K562 (cell line): Measurements from ENCODE around the gene TMSB4X. TPM values are rescaled to one million over a fixed set of nuclear protein-coding genes. Genes with fewer than 3 reads are reported as not detected.
A peak's percentile ranks its signal among the peaks of the same experiment; 100 is the strongest.

Source experiments
- CEBPB ChIP-seq: fragments of 450-650 bp; IDR thresholded peaks from 2 replicates; pipeline ENCODE4 v1.6.1; 2016; ENCODE audit warnings: missing genetic modification characterization, missing compliant biosample characterization
- DACH1 ChIP-seq: fragments of 450-650 bp; IDR thresholded peaks from 2 replicates; pipeline ENCODE4 v1.6.1; 2018; ENCODE audit not compliant: partially characterized antibody
- ETV5 ChIP-seq: sonication (generic); formaldehyde crosslinking; IDR thresholded peaks from 2 replicates; pipeline ENCODE4 v1.4.0; 2020; ENCODE audit warnings: low read depth, mild to moderate bottlenecking, missing genetic modification reagents
- FOXK2 ChIP-seq, 2 experiments: fragments of 450-650 bp; IDR thresholded peaks in 1 of 2; conservative IDR thresholded peaks in 1 of 2; 2 replicates each; pipeline ENCODE4 v1.6.1; 2016; ENCODE audit warnings: low read depth in 2 of 2, mild to moderate bottlenecking in 1 of 2
- HCFC1 ChIP-seq: IDR thresholded peaks from 2 replicates; pipeline ENCODE4 v1.6.1; 2012; ENCODE audit warnings: low read depth, low read length, improper control_type of control experiment
- HDAC6 ChIP-seq: IDR thresholded peaks from 2 replicates; pipeline ENCODE4 v1.6.1; 2012; ENCODE audit warnings: low read depth, mild to moderate bottlenecking, control low read depth, inconsistent platforms, low read length, moderate library complexity
- KDM1A ChIP-seq, 2 experiments: fragments of 450-650 bp; IDR thresholded peaks; 2 replicates each; pipeline ENCODE4 v1.6.1; 2016; ENCODE audit warnings: mild to moderate bottlenecking in 2 of 2
- MEIS2 ChIP-seq: fragments of 450-650 bp; IDR thresholded peaks from 2 replicates; pipeline ENCODE4 v1.6.1; 2014; ENCODE audit warnings: mild to moderate bottlenecking; ENCODE audit not compliant: partially characterized antibody
- MIER1 ChIP-seq: fragments of 450-650 bp; IDR thresholded peaks from 2 replicates; pipeline ENCODE4 v1.6.1; 2016; ENCODE audit warnings: antibody characterized with exemption, mild to moderate bottlenecking, low read depth
- NFRKB ChIP-seq: fragments of 450-650 bp; IDR thresholded peaks from 2 replicates; pipeline ENCODE4 v1.6.1; 2016; ENCODE audit warnings: low read depth
- NR4A1 ChIP-seq, 2 experiments: fragments of 250-450 bp in 1 of 2; fragments of 450-650 bp in 1 of 2; sonication (Bioruptor Pico) in 1 of 2; IDR thresholded peaks; 2 replicates each; pipeline versions ENCODE4 v1.4.0 to v1.6.1; 2016 to 2020; ENCODE audit warnings: mild to moderate bottlenecking in 2 of 2, missing compliant biosample characterization in 1 of 2, missing genetic modification characterization in 1 of 2, moderate library complexity in 1 of 2
- POLR2G ChIP-seq: fragments of 200-400 bp; formaldehyde crosslinking; IDR thresholded peaks from 2 replicates; pipeline ENCODE4 v1.6.1; 2017; ENCODE audit warnings: low read depth, mild to moderate bottlenecking, antibody characterized with exemption, low read length, moderate library complexity
- RBM22 ChIP-seq: fragments of 200-400 bp; formaldehyde crosslinking; IDR thresholded peaks from 2 replicates; pipeline ENCODE4 v1.6.1; 2018; ENCODE audit warnings: low read length, low read depth; ENCODE audit not compliant: poor library complexity, severe bottlenecking
- SIN3B ChIP-seq: fragments of 450-650 bp; IDR thresholded peaks from 2 replicates; pipeline ENCODE4 v1.6.1; 2017; ENCODE audit warnings: low read depth, mild to moderate bottlenecking, moderate library complexity
- SPI1 ChIP-seq: IDR thresholded peaks from 2 replicates; pipeline ENCODE4 v1.6.1; 2011; ENCODE audit warnings: low read depth, low read length, control low read depth, borderline replicate concordance
- TBL1XR1 ChIP-seq, 2 experiments: IDR thresholded peaks; 2 replicates each; pipeline ENCODE4 v1.6.1; 2012; ENCODE audit warnings: improper control_type of control experiment in 2 of 2, low read length in 2 of 2, mild to moderate bottlenecking in 1 of 2
- TCF7 ChIP-seq: sonication (generic); IDR thresholded peaks from 2 replicates; pipeline ENCODE4 v1.6.1; 2016; ENCODE audit warnings: antibody characterized with exemption, borderline replicate concordance
- ZBTB7A ChIP-seq: IDR thresholded peaks from 2 replicates; pipeline ENCODE4 v1.6.1; 2011; ENCODE audit warnings: low read depth, mild to moderate bottlenecking, low read length, moderate library complexity, borderline replicate concordance; ENCODE audit not compliant: control insufficient read depth
- ZNF384 ChIP-seq: IDR thresholded peaks from 2 replicates; pipeline ENCODE4 v1.6.1; 2012; ENCODE audit warnings: low read depth, low read length, improper control_type of control experiment
- ZNF584 ChIP-seq: fragments of 200-800 bp; sonication (Bioruptor generic); IDR thresholded peaks from 2 replicates; pipeline ENCODE4 v1.6.1; 2016; ENCODE audit warnings: low read depth, mild to moderate bottlenecking, missing genetic modification characterization, missing compliant biosample characterization
- polyA plus RNA-seq, 8 experiments: library from polyadenylated mRNA; depleted of rRNA in 4 of 8; stranded (reverse) in 5 of 8; unstranded in 3 of 8; fragments of >200 nt; fragmentation: Nextera tagmentation in 2 of 8; fragmentation: Illumina TruSeq in 1 of 8; extraction: Ambion mirVana in 2 of 8; extraction: Trizol in 1 of 8; gene quantifications; 2 replicates each; pipeline versions ENCODE4 v1.2.1 to v1.2.3, GENCODE V29; 2011 to 2014; ENCODE audit warnings: inconsistent platforms in 1 of 8, missing spikeins in 1 of 8
- total RNA-seq, 7 experiments: library from RNA; depleted of rRNA in 6 of 7; stranded (reverse); fragments of >200 nt in 6 of 7; fragmentation: Illumina TruSeq in 2 of 7; extraction: Trizol in 2 of 7; gene quantifications; 2 replicates each; pipeline versions ENCODE4 v1.2.1 to v1.2.3, GENCODE V29; 2011 to 2021; ENCODE audit warnings: low replicate concordance in 1 of 7
- TF ChIP-seq, protein P1 (sequence below), 2 experiments: IDR thresholded peaks in 1 of 2; conservative IDR thresholded peaks in 1 of 2; 2 replicates each; pipeline ENCODE4 v1.6.1; 2016; ENCODE audit warnings: low read depth in 2 of 2, mild to moderate bottlenecking in 1 of 2, missing compliant biosample characterization in 1 of 2, missing genetic modification characterization in 1 of 2, moderate library complexity in 1 of 2
- TF ChIP-seq, protein P2 (sequence below): fragments of 450-650 bp; IDR thresholded peaks from 2 replicates; pipeline ENCODE4 v1.6.1; 2016
- TF ChIP-seq, protein P3 (sequence below): sonication (generic); formaldehyde crosslinking; IDR thresholded peaks from 2 replicates; pipeline ENCODE4 v1.8.1; 2023; ENCODE audit warnings: mild to moderate bottlenecking, missing genetic modification reagents

Gene TMSB4X
- total and polyA plus RNA-seq, 9 of the 15 experiments (the other 6 are each of a cell fraction or from before 2014, with no cell fraction given), result 1,035 to 2,035 (median 1,529) TPM

DNA sequence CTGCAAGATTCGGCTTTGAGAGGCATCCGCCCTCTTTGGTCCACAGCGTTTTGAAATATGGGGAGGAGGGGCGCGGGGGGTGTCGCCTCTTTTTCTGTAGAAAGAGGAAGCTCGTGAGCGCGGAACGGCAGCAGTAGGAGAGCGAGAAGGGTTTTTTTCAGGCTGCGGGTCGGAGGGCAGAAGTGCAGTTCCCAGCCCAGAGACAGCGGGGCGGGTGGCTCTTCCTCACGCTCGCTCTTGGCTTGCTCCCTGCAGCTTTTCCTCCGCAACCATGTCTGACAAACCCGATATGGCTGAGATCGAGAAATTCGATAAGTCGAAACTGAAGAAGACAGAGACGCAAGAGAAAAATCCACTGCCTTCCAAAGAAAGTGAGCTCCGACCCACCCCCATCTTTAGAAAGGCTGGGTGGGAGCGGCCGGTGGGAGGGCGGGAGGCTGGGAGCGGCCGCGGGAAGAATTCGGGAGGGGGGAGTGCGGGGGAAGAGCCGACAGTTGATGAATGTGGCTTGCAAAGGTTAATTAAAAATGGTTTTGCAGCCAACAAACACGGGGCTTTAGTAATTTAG is 1.2 kb downstream of the TMSB4X start (continued):
- TF ChIP-seq, protein P1, sequence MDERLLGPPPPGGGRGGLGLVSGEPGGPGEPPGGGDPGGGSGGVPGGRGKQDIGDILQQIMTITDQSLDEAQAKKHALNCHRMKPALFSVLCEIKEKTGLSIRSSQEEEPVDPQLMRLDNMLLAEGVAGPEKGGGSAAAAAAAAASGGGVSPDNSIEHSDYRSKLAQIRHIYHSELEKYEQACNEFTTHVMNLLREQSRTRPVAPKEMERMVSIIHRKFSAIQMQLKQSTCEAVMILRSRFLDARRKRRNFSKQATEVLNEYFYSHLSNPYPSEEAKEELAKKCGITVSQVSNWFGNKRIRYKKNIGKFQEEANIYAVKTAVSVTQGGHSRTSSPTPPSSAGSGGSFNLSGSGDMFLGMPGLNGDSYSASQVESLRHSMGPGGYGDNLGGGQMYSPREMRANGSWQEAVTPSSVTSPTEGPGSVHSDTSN (CRISPR knock-in tag; IDR thresholded peaks at IDR 0.05; ENCODE audit: low read depth), result no peak
- TF ChIP-seq, protein P1 (tag; conservative IDR thresholded peaks at IDR 0.05; ENCODE audit: low read depth), result peak; percentile 52; the same call in 1 of the 2 replicates
- no peak for TF ChIP-seq HDAC6
- TF ChIP-seq NR4A1 (CRISPR knock-in tag; IDR thresholded peaks at IDR 0.05), result no peak
- no peak for TF ChIP-seq NR4A1 (tag; IDR thresholded peaks at IDR 0.05)
- TF ChIP-seq ZNF384, result peak; percentile 58; the same call in 1 of the 2 replicates
- 0 out of 4 replicates have a peak, but pooled peaks of 1 of the 2 experiments have one; percentile 29 for TF ChIP-seq FOXK2 (conservative IDR thresholded peaks at IDR 0.05 in 1 of 2, IDR thresholded peaks at IDR 0.05 in 1 of 2; ENCODE audit: low read depth in 2 of 2)
- TF ChIP-seq POLR2G, result peak; percentile 63
- TF ChIP-seq, protein P2, sequence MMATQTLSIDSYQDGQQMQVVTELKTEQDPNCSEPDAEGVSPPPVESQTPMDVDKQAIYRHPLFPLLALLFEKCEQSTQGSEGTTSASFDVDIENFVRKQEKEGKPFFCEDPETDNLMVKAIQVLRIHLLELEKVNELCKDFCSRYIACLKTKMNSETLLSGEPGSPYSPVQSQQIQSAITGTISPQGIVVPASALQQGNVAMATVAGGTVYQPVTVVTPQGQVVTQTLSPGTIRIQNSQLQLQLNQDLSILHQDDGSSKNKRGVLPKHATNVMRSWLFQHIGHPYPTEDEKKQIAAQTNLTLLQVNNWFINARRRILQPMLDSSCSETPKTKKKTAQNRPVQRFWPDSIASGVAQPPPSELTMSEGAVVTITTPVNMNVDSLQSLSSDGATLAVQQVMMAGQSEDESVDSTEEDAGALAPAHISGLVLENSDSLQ, result peak; percentile 62
- TF ChIP-seq HCFC1, result no peak
- TF ChIP-seq MEIS2, result peak; percentile 58
- no peak for TF ChIP-seq TCF7
- TF ChIP-seq SIN3B, result no peak
- TF ChIP-seq MIER1, result no peak
- TF ChIP-seq ZNF584 (CRISPR knock-in tag), result peak; percentile 91
- TF ChIP-seq, protein P3, sequence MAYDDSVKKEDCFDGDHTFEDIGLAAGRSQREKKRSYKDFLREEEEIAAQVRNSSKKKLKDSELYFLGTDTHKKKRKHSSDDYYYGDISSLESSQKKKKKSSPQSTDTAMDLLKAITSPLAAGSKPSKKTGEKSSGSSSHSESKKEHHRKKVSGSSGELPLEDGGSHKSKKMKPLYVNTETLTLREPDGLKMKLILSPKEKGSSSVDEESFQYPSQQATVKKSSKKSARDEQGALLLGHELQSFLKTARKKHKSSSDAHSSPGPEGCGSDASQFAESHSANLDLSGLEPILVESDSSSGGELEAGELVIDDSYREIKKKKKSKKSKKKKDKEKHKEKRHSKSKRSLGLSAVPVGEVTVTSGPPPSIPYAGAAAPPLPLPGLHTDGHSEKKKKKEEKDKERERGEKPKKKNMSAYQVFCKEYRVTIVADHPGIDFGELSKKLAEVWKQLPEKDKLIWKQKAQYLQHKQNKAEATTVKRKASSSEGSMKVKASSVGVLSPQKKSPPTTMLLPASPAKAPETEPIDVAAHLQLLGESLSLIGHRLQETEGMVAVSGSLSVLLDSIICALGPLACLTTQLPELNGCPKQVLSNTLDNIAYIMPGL, result no peak
- peak; percentile 18; the same call in 1 of the 2 replicates for TF ChIP-seq ETV5
- TF ChIP-seq TBL1XR1 (IDR thresholded peaks at IDR 0.05; ENCODE audit: low read length in 2 of 2), result peak in 1 of 2 experiments; percentile 5; a peak in 1 of 4 replicates
- no peak for TF ChIP-seq KDM1A (IDR thresholded peaks at IDR 0.05)
- TF ChIP-seq DACH1, result no peak
- TF ChIP-seq SPI1, result peak; percentile 66; the same call in 1 of the 2 replicates
- peak; percentile 50 for TF ChIP-seq RBM22
- TF ChIP-seq ZBTB7A, result peak; percentile 71; the same call in 1 of the 2 replicates
- TF ChIP-seq CEBPB, result peak; percentile 32; the same call in 1 of the 2 replicates
- no peak for TF ChIP-seq NFRKB
